HCT116 (cell line): ENCODE results near the gene ACTL9. TPM values are rescaled to one million over a fixed set of nuclear protein-coding genes. Genes with fewer than 3 reads are reported as not detected.

Source experiments
- ATAC-seq: fragments of 200-7000 bp; cut with Tn5 transposase; 2 replicates; pipeline ENCODE4 v1.9.1; 2020; ENCODE audit warnings: mild to moderate bottlenecking, moderate library complexity
- BruUV-seq: library from RNA; stranded (reverse); fragments of 400-500 nt; replicated peaks from 2 replicates; lab custom pipeline; 2021; lab: Mats Ljungman, UMichigan
- CTCF ChIA-PET: fragments of 300-600 bp; sonication (Branson Sonifier 250); formaldehyde crosslinking; loops from one replicate; lab custom pipeline; 2021; ENCODE audit warnings: antibody characterized with exemption; lab: Charles Lee
- POLR2A ChIA-PET: fragments of 300-600, 350-600 bp; sonication (Branson Sonifier 250); formaldehyde crosslinking; loops from one replicate; lab custom pipeline; 2021; ENCODE audit warnings: antibody characterized with exemption; lab: Charles Lee
- RAD21 ChIA-PET, 2 experiments: fragments of 300-600 bp; sonication (Branson Sonifier 250); formaldehyde crosslinking; loops; one replicate each; lab custom pipeline; 2023; ENCODE audit warnings: low total read pairs in 2 of 2; ENCODE audit not compliant: uncharacterized antibody in 2 of 2, unreplicated experiment in 2 of 2, low non-redundant PET in 1 of 2; lab: Charles Lee
- DNase-seq: peaks from one replicate; pipeline ENCODE4 v3.0.0-alpha.2; 2010; ENCODE audit warnings: low read depth, low spot score
- H2AFZ ChIP-seq: fragments of 200-600 bp; shearing (Covaris generic), sonication (generic); 2 replicates; pipeline ENCODE4 v1.6.1; 2017; ENCODE audit warnings: low read depth, mixed run types, mixed read lengths, antibody characterized with exemption, low read length; ENCODE audit not compliant: poor library complexity, severe bottlenecking
- H3K27ac ChIP-seq: 2 replicates; pipeline ENCODE4 v1.5.1; 2012; ENCODE audit warnings: low read depth, low read length
- H3K27me3 ChIP-seq: fragments of 200-600 bp; sonication (generic); 2 replicates; pipeline ENCODE4 v1.6.1; 2016; ENCODE audit warnings: mixed run types, low read length, mixed read lengths; ENCODE audit not compliant: insufficient read depth
- H3K36me3 ChIP-seq, 2 experiments: fragments of 200-500 bp in 1 of 2; fragments of 200-600 bp in 1 of 2; sonication (Bioruptor generic) in 1 of 2; sonication (generic) in 1 of 2; 2 replicates each; pipeline versions ENCODE4 v1.5.1 to v1.6.1; 2014 to 2016; ENCODE audit warnings: low read length in 2 of 2, inconsistent platforms in 1 of 2, mixed read lengths in 1 of 2, mixed run types in 1 of 2; ENCODE audit not compliant: insufficient read depth in 2 of 2, control insufficient read depth in 1 of 2
- H3K4me1 ChIP-seq, 2 experiments: fragments of 200-600 bp in 1 of 2; sonication (generic) in 1 of 2; 2 replicates each; pipeline versions ENCODE4 v1.5.1 to v1.6.1; 2012 to 2017; ENCODE audit warnings: low read length in 2 of 2, inconsistent platforms in 1 of 2, mild to moderate bottlenecking in 1 of 2, mixed read lengths in 1 of 2, mixed run types in 1 of 2, moderate library complexity in 1 of 2; ENCODE audit not compliant: insufficient read depth in 2 of 2, control insufficient read depth in 1 of 2
- H3K4me2 ChIP-seq: fragments of 200-600 bp; sonication (generic); 2 replicates; pipeline ENCODE4 v1.6.1; 2017; ENCODE audit warnings: mixed run types, low read length, mixed read lengths
- H3K4me3 ChIP-seq, 2 experiments: fragments of 200-600 bp in 1 of 2; sonication (generic) in 1 of 2; replicated peaks in 1 of 2; 2 replicates each; pipeline ENCODE4 v1.5.1; 2011 to 2016; ENCODE audit warnings: low read length in 2 of 2, control low read depth in 1 of 2, low read depth in 1 of 2, mild to moderate bottlenecking in 1 of 2, mixed read lengths in 1 of 2, mixed run types in 1 of 2
- H3K79me2 ChIP-seq: fragments of 200-600 bp; sonication (generic); 2 replicates; pipeline ENCODE4 v1.6.1; 2017; ENCODE audit warnings: mild to moderate bottlenecking, mixed run types, low read length, moderate library complexity, mixed read lengths; ENCODE audit not compliant: insufficient read depth
- H3K9ac ChIP-seq: fragments of 200-600 bp; sonication (generic); 2 replicates; pipeline ENCODE4 v1.6.1; 2016; ENCODE audit warnings: low read length, mixed read lengths
- H3K9me2 ChIP-seq: fragments of 200-600 bp; sonication (generic), shearing (Covaris generic); 2 replicates; pipeline ENCODE4 v1.6.1; 2017; ENCODE audit warnings: mixed run types, mild to moderate bottlenecking, moderate library complexity; ENCODE audit not compliant: insufficient read depth
- H3K9me3 ChIP-seq, 2 experiments: fragments of 200-500 bp in 1 of 2; fragments of 200-600 bp in 1 of 2; sonication (Bioruptor generic) in 1 of 2; sonication (generic) in 1 of 2; 2 replicates each; pipeline ENCODE4 v1.6.1; 2014 to 2017; ENCODE audit warnings: low read length in 2 of 2, mixed read lengths in 2 of 2, inconsistent platforms in 1 of 2, low read depth in 1 of 2, mild to moderate bottlenecking in 1 of 2, mixed run types in 1 of 2, moderate library complexity in 1 of 2; ENCODE audit not compliant: control insufficient read depth in 1 of 2, insufficient read depth in 1 of 2
- H4K20me1 ChIP-seq: fragments of 200-600 bp; sonication (generic), shearing (Covaris generic); 2 replicates; pipeline ENCODE4 v1.6.1; 2017; ENCODE audit warnings: mixed run types, mild to moderate bottlenecking, moderate library complexity; ENCODE audit not compliant: insufficient read depth
- POLR2A ChIP-seq: IDR thresholded peaks from 2 replicates; pipeline ENCODE4 v1.7.0; 2011; ENCODE audit warnings: borderline replicate concordance; ENCODE audit not compliant: insufficient read depth, insufficient read length; ENCODE audit errors: extremely low read depth
- SP1 ChIP-seq: IDR thresholded peaks from 2 replicates; pipeline ENCODE4 v1.6.1; 2012; ENCODE audit warnings: low read depth
- YY1 ChIP-seq: IDR thresholded peaks from 2 replicates; pipeline ENCODE4 v1.6.1; 2011; ENCODE audit warnings: low read length, low read depth, moderate library complexity, mild to moderate bottlenecking; ENCODE audit not compliant: insufficient replicate concordance; ENCODE audit errors: extremely low read depth
- ZBTB33 ChIP-seq: IDR thresholded peaks from 2 replicates; pipeline ENCODE4 v1.6.1; 2011; ENCODE audit warnings: mild to moderate bottlenecking, low read length, moderate library complexity; ENCODE audit not compliant: insufficient replicate concordance; ENCODE audit errors: extremely low read depth
- intact Hi-C: fragments of 100-400 bp; cut with micrococcal nuclease; formaldehyde crosslinking; loops from 2 replicates; pipeline ENCODE4 v1.10.0; 2022
- total RNA-seq: library from RNA; stranded (reverse); gene quantifications from one replicate; pipeline ENCODE4 v1.2.1, GENCODE V29; 2021; ENCODE audit not compliant: unreplicated experiment

ACTL9 gene
- total RNA-seq, 1 experiment from 2014 or later, result not detected

GRCh38 chr19:8666814-8667405, 31.7 kb downstream of the ACTL9 start:
- no peak for TF ChIP-seq YY1
- no peaks in the 10 kb centered on the region for H3K36me3 ChIP-seq
- no peak overlapping the region for H3K27ac ChIP-seq
- no TSS peak for BruUV-seq
- ChIA-PET RAD21 (interaction anchor here in 1 of 2 experiments (0.5 kb wide), 1 partner anchor 166 kb away, joined by 4 read pairs; no protein-coding TSS in a partner anchor), CTCF (no interaction called here), POLR2A (no interaction called here)
- no peak overlapping the region for H3K9ac ChIP-seq
- 0 out of 2 replicates have a peak, but pooled peaks cover 5% of the 10 kb centered on the region for H3K27me3 ChIP-seq
- intact Hi-C loops, result no loop called here
- H3K9me3 ChIP-seq, result no peaks in the 10 kb centered on the region
- no peaks in the 10 kb centered on the region for H4K20me1 ChIP-seq
- H3K79me2 ChIP-seq, result no peaks in the 10 kb centered on the region
- no peak overlapping the region for H3K4me2 ChIP-seq
- no peaks in the 10 kb centered on the region for H3K9me2 ChIP-seq
- H3K4me3 ChIP-seq, result no peak overlapping the region
- DNase-seq (no peak), ATAC-seq (no peak)
- no peak overlapping the region for H2AFZ ChIP-seq
- H3K4me1 ChIP-seq, result no peaks in the 10 kb centered on the region

DNA sequence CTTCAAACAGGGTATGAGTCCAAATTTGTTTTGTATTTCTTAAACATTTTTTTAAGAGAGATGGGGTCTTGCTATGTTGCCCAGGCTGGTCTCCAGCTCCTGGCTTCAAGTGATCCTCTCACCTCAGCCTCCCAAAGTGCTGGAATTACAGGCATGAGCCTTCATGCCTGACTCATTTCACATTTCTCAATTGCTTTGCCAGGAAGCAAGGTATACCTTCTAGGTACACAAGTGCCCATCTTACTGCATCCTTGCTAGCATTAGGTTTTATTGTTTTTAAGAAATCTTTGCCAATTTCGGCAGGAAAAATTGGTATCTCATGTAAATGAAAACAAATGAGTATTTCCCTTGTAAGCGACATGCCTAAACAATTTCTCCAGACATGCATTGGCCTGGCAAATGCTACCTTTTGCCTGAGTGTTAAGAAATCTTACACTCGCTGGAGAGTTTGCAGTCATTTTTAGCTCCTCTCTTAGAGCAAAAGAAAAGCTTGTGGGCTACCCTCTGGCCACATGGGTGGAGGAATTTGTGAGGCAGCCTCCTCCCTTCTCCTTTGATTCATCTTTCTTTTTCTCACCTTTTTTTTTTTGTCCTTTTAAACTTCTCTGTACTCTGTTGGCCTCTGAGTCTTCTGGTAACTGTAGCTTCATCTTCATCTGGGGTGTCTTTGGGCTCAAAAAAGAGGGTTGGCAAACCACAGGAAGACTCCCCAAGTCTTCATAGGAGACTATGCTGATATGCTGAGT, 33.0 kb downstream of the ACTL9 start:
- no peak overlapping the region for H3K4me2 ChIP-seq
- BruUV-seq, result no TSS peak
- ATAC-seq (no peak), DNase-seq (no peak)
- no peaks in the 10 kb centered on the region for H3K36me3 ChIP-seq
- H2AFZ ChIP-seq, result no peak overlapping the region
- no peak overlapping the region for H3K9ac ChIP-seq
- H3K4me1 ChIP-seq, result no peaks in the 10 kb centered on the region
- intact Hi-C loops, result no loop called here
- no peak overlapping the region for H3K27ac ChIP-seq
- ChIA-PET POLR2A (no interaction called here), CTCF (no interaction called here), RAD21 (no interaction called here)
- H3K79me2 ChIP-seq, result no peaks in the 10 kb centered on the region
- no peaks in the 10 kb centered on the region for H4K20me1 ChIP-seq
- 0 out of 2 replicates have a peak, but pooled peaks cover 5% of the 10 kb centered on the region for H3K27me3 ChIP-seq
- H3K4me3 ChIP-seq, result no peak overlapping the region
- no peaks in the 10 kb centered on the region for H3K9me2 ChIP-seq
- H3K9me3 ChIP-seq, result no peaks in the 10 kb centered on the region
- no peak for TF ChIP-seq POLR2A
- no peak for TF ChIP-seq ZBTB33
- TF ChIP-seq SP1, result no peak
